Transverse colon (tissue), 4 donors: ENCODE results near the gene MYADML2. TPM values are rescaled to one million over a fixed set of nuclear protein-coding genes. Genes with fewer than 3 reads are reported as not detected.

Source experiments
- DNase-seq: peaks from one replicate; pipeline ENCODE4 v3.0.0-alpha.2; 2019
- H3K27ac ChIP-seq, 4 donors: fragments of 200-600 bp; sonication (generic); 2 replicates each; pipeline ENCODE4 v1.5.1; 2016 to 2018; ENCODE audit warnings: inconsistent platforms in 4 of 4
- H3K27me3 ChIP-seq: fragments of 200-600 bp; sonication (generic); 2 replicates; pipeline ENCODE4 v1.5.1; 2017; ENCODE audit warnings: inconsistent platforms
- H3K36me3 ChIP-seq, 4 donors: fragments of 200-600 bp; sonication (generic); 2 replicates each; pipeline ENCODE4 v1.5.1; 2017 to 2019; ENCODE audit warnings: inconsistent platforms in 4 of 4
- H3K4me1 ChIP-seq, 4 donors: fragments of 200-600 bp; sonication (generic); 2 replicates each; pipeline ENCODE4 v1.5.1; 2017 to 2020; ENCODE audit warnings: inconsistent platforms in 4 of 4
- H3K4me3 ChIP-seq, 4 donors: fragments of 200-600 bp; sonication (generic); 1 replicate in 1 of 4; 2 replicates in 3 of 4; pipeline versions ENCODE4 v1.5.1 to v1.6.1; 2017 to 2019; ENCODE audit warnings: inconsistent platforms in 4 of 4
- H3K9me3 ChIP-seq, 2 donors: fragments of 200-600 bp; sonication (generic); 2 replicates each; pipeline ENCODE4 v1.5.1; 2017 to 2019; ENCODE audit warnings: inconsistent platforms in 2 of 2
- CTCF ChIP-seq, 5 experiments: fragments of 200-600 bp in 3 of 5; fragments of 450-650 bp in 2 of 5; sonication (generic) in 3 of 5; IDR thresholded peaks; 1 replicate in 2 of 5; 2 replicates in 3 of 5; pipeline ENCODE4 v1.5.1; 2016 to 2017; ENCODE audit warnings: antibody characterized with exemption in 5 of 5, inconsistent platforms in 3 of 5, mild to moderate bottlenecking in 2 of 5, moderate library complexity in 1 of 5
- EP300 ChIP-seq: sonication (generic); formaldehyde crosslinking; IDR thresholded peaks from one replicate; pipeline ENCODE4 v1.6.1; 2017; ENCODE audit warnings: antibody characterized with exemption, low read depth
- POLR2A ChIP-seq: fragments of 450-650 bp; IDR thresholded peaks from one replicate; pipeline ENCODE4 v1.6.1; 2016; ENCODE audit warnings: antibody characterized with exemption, mild to moderate bottlenecking, moderate library complexity
- POLR2AphosphoS5 ChIP-seq, 3 donors: sonication (generic); formaldehyde crosslinking; IDR thresholded peaks; one replicate each; pipeline ENCODE4 v1.6.1; 2016; ENCODE audit warnings: antibody characterized with exemption in 3 of 3
- WGBS, 2 donors: methylation state at CpG; one replicate each; pipeline ENCODE4 v1.1.5; 2018; ENCODE audit warnings: low coverage in 1 of 2; 5-methylcytosine and 5-hydroxymethylcytosine counted together
- in situ Hi-C, 4 donors: fragments of 200-750 bp; cut with MboI; loops; one replicate each; pipeline versions ENCODE4 v1.15.0 to v1.15.1; 2017; ENCODE audit warnings: low sequenced_read_pairs in 3 of 4, low pct_ligation_motif_present in 1 of 4, low pct_unique_long_range_greater_than_20kb in 1 of 4
- intact Hi-C: fragments of 100-400 bp; cut with DNase I; formaldehyde crosslinking; loops from one replicate; pipeline ENCODE4 v1.15.1; 2023; ENCODE audit warnings: low total_unique reads
- total RNA-seq, 4 donors: library from RNA; depleted of rRNA; stranded (reverse); fragments of >200 nt; gene quantifications; one replicate each; pipeline ENCODE4 v1.1.0, GENCODE V29; 2016

Gene MYADML2
- total RNA-seq, 4 donors from 2014 or later, result not detected

GRCh38 chr17:81993729-81994592 is 46.9 kb upstream of the MYADML2 start:
- no peaks in the 10 kb centered on the region for H3K9me3 ChIP-seq
- no peak for TF ChIP-seq CTCF (IDR thresholded peaks at IDR 0.05)
- TF ChIP-seq EP300, result no peak
- no peak for TF ChIP-seq POLR2A
- no peak for TF ChIP-seq POLR2AphosphoS5 (IDR thresholded peaks at IDR 0.05)
- no peak overlapping the region for H3K27ac ChIP-seq
- H3K4me3 ChIP-seq, result no peak overlapping the region
- H3K27me3 ChIP-seq, result no peaks in the 10 kb centered on the region
- no peaks in the 10 kb centered on the region for H3K36me3 ChIP-seq
- DNase-seq, result no peak
- H3K4me1 ChIP-seq, result peaks cover 7 to 19% (median 16%) of the 10 kb centered on the region in 4 donors
- intact Hi-C loops (no loop called here), in situ Hi-C loops (no loop called here)
- 94% methylated on average over 37 of the region's 37 CpGs; no CpG with 5 or more reads in 1 of the 2 donors for WGBS, 2 donors

- TF ChIP-seq CTCF (IDR thresholded peaks at IDR 0.05) (no peak), EP300 (no peak), POLR2A (no peak), POLR2AphosphoS5 (IDR thresholded peaks at IDR 0.05) (no peak)
- intact Hi-C loops (no loop called here), in situ Hi-C loops (no loop called here)
- no peak for DNase-seq
- H3K4me3 ChIP-seq, result peak overlapping the region in 1 of 4 donors; percentile 26
- peaks cover 7 to 19% (median 16%) of the 10 kb centered on the region in 4 donors for H3K4me1 ChIP-seq
- H3K27me3 ChIP-seq, result no peaks in the 10 kb centered on the region
- no peaks in the 10 kb centered on the region for H3K9me3 ChIP-seq
- 82% methylated on average over 28 of the region's 31 CpGs; no CpG with 5 or more reads in 1 of the 2 donors for WGBS, 2 donors
- no peaks in the 10 kb centered on the region for H3K36me3 ChIP-seq
- H3K27ac ChIP-seq, result peak overlapping the region; percentile 58 to 79 (median 71)
These were observed 45.5 kb upstream of the MYADML2 start for GRCh38 chr17:81992306-81993102.

- peak overlapping the region; percentile 58 to 79 (median 71) for H3K27ac ChIP-seq
- H3K36me3 ChIP-seq, result no peaks in the 10 kb centered on the region
- in situ Hi-C loops, result no loop called here
- intact Hi-C loops, result no loop called here
- H3K9me3 ChIP-seq, result no peaks in the 10 kb centered on the region
- peak; percentile 91 for DNase-seq
- peak overlapping the region in 2 of 4 donors; percentile 5 to 26 for H3K4me3 ChIP-seq
- 31% methylated on average over 27 of the region's 31 CpGs; no CpG with 5 or more reads in 1 of the 2 donors for WGBS, 2 donors
- TF ChIP-seq POLR2AphosphoS5 (IDR thresholded peaks at IDR 0.05), result peak in 2 of 3 donors; percentile 3 to 33
- no peak for TF ChIP-seq CTCF (IDR thresholded peaks at IDR 0.05)
- peaks cover 7 to 19% (median 16%) of the 10 kb centered on the region in 4 donors for H3K4me1 ChIP-seq
- no peaks in the 10 kb centered on the region for H3K27me3 ChIP-seq
These were observed 44.8 kb upstream of the MYADML2 start for GRCh38 chr17:81991684-81992305.
